Breast epithelium (tissue), 3 donors: ENCODE data around the gene TAS2R31.

ENCODE experiments used
- POLR2A ChIP-seq: fragments of 450-650 bp; IDR thresholded peaks from one replicate; pipeline ENCODE4 v1.6.1; 2016; ENCODE audit warnings: antibody characterized with exemption, mild to moderate bottlenecking, moderate library complexity
- POLR2AphosphoS5 ChIP-seq, 3 donors: sonication (generic); formaldehyde crosslinking; IDR thresholded peaks; one replicate each; pipeline ENCODE4 v1.6.1; 2017; ENCODE audit warnings: antibody characterized with exemption in 3 of 3
- TF ChIP-seq, protein P1 (sequence below), 3 donors: fragments of 450-650 bp; IDR thresholded peaks; one replicate each; pipeline ENCODE4 v1.5.1; 2016 to 2017; ENCODE audit warnings: antibody characterized with exemption in 3 of 3, mild to moderate bottlenecking in 3 of 3, moderate library complexity in 3 of 3

- TF ChIP-seq, protein P1, sequence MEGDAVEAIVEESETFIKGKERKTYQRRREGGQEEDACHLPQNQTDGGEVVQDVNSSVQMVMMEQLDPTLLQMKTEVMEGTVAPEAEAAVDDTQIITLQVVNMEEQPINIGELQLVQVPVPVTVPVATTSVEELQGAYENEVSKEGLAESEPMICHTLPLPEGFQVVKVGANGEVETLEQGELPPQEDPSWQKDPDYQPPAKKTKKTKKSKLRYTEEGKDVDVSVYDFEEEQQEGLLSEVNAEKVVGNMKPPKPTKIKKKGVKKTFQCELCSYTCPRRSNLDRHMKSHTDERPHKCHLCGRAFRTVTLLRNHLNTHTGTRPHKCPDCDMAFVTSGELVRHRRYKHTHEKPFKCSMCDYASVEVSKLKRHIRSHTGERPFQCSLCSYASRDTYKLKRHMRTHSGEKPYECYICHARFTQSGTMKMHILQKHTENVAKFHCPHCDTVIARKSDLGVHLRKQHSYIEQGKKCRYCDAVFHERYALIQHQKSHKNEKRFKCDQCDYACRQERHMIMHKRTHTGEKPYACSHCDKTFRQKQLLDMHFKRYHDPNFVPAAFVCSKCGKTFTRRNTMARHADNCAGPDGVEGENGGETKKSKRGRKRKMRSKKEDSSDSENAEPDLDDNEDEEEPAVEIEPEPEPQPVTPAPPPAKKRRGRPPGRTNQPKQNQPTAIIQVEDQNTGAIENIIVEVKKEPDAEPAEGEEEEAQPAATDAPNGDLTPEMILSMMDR (IDR thresholded peaks at IDR 0.05) = no peak
- TF ChIP-seq POLR2A (no peak), POLR2AphosphoS5 (IDR thresholded peaks at IDR 0.05) (no peak)
Observed at GRCh38 chr12:11070999-11071398, 39.8 kb upstream of the TAS2R31 start.
